H1 (cell line): ENCODE results near the gene SV2B. TPM values are rescaled to one million over a fixed set of nuclear protein-coding genes. Genes with fewer than 3 reads are reported as not detected.

ENCODE experiments used
- BRCA1 ChIP-seq: IDR thresholded peaks from 2 replicates; pipeline ENCODE4 v1.6.1; 2012; ENCODE audit warnings: low read depth, low read length, improper control_type of control experiment
- EP300 ChIP-seq, 2 experiments: IDR thresholded peaks; 1 replicate in 1 of 2; 2 replicates in 1 of 2; pipeline ENCODE4 v1.6.1; 2011 to 2012; ENCODE audit warnings: low read depth in 2 of 2, low read length in 2 of 2, mild to moderate bottlenecking in 2 of 2, borderline replicate concordance in 1 of 2, inconsistent platforms in 1 of 2, moderate library complexity in 1 of 2
- SIRT6 ChIP-seq: IDR thresholded peaks from one replicate; pipeline ENCODE4 v1.7.1; 2012; ENCODE audit warnings: low read length, inconsistent platforms
- SP1 ChIP-seq: IDR thresholded peaks from 2 replicates; pipeline ENCODE4 v1.6.1; 2011; ENCODE audit warnings: low read depth, low read length
- polyA plus RNA-seq, 7 experiments: library from polyadenylated mRNA; depleted of rRNA in 3 of 7; stranded (reverse) in 5 of 7; unstranded in 2 of 7; fragments of >200 nt in 5 of 7; fragments of 200-250 nt in 2 of 7; gene quantifications; 1 replicate in 5 of 7; 2 replicates in 1 of 7; 4 replicates in 1 of 7; pipeline versions ENCODE4 v1.2.1 to v1.2.3, GENCODE V29; 2011 to 2013; ENCODE audit warnings: missing spikeins in 2 of 7, mixed read lengths in 2 of 7
- total RNA-seq: library from RNA; stranded (reverse); fragmentation: NEBNext Ultra II Directional; extraction: Animal tissue kit (Norgen Biotek cat#: 25700); gene quantifications from 2 replicates; pipeline ENCODE4 v1.2.1, GENCODE V29; 2021

SV2B gene
- total and polyA plus RNA-seq, 2 of the 8 experiments (the other 6 are each of a cell fraction or from before 2014, with no cell fraction given): 0.09 to 0.20 TPM

- TF ChIP-seq SIRT6: no peak
- no peak for TF ChIP-seq BRCA1
- no peak for TF ChIP-seq SP1
- TF ChIP-seq EP300 (IDR thresholded peaks at IDR 0.05; ENCODE audit: borderline replicate concordance in 1 of 2, low read depth in 2 of 2, low read length in 2 of 2): no peak
- TF ChIP-seq, all 59 proteins: peak for 0
Measured at GRCh38 chr15:91102546-91103330, 2.7 kb downstream of the SV2B start (continued).
